Left ventricle myocardium inferior (tissue), 1 donor: ENCODE data around the gene GRPEL1. TPM values are rescaled to one million over a fixed set of nuclear protein-coding genes. Genes with fewer than 3 reads are reported as not detected.
A peak's percentile ranks its signal among the peaks of the same experiment; 100 is the strongest.

Experiments used
- DNase-seq: peaks from one replicate; pipeline ENCODE4 v3.0.0-alpha.2; 2020
- H3K27ac ChIP-seq: fragments of 200-600 bp; replicated peaks from 2 replicates; pipeline ENCODE4 v1.8.0; 2021
- H3K27me3 ChIP-seq: fragments of 200-600 bp; 2 replicates; pipeline ENCODE4 v1.8.0; 2021; ENCODE audit warnings: low read depth
- H3K36me3 ChIP-seq: fragments of 200-600 bp; 2 replicates; pipeline ENCODE4 v1.8.0; 2021
- H3K4me1 ChIP-seq: fragments of 200-600 bp; 2 replicates; pipeline ENCODE4 v1.8.0; 2021
- H3K4me3 ChIP-seq: fragments of 200-600 bp; 2 replicates; pipeline ENCODE4 v1.8.0; 2021; ENCODE audit warnings: mild to moderate bottlenecking, moderate library complexity
- H3K9me3 ChIP-seq: fragments of 200-600 bp; replicated peaks from 2 replicates; pipeline ENCODE4 v1.8.0; 2021
- CTCF ChIP-seq: fragments of 200-600 bp; IDR thresholded peaks from 2 replicates; pipeline ENCODE4 v1.8.0; 2021; ENCODE audit warnings: antibody characterized with exemption, mild to moderate bottlenecking, borderline replicate concordance
- intact Hi-C: fragments of 100-400 bp; cut with micrococcal nuclease; formaldehyde crosslinking; loops from one replicate; pipeline ENCODE4 v1.11.0; 2022
- total RNA-seq: library from RNA; stranded (reverse); fragmentation: NEBNext Ultra II Directional; extraction: Animal tissue kit (Norgen Biotek cat#: 25700); gene quantifications from one replicate; pipeline ENCODE4 v1.2.1, GENCODE V29; 2021
- donor health status: DM: no; HTN: yes; CAD: no; lungs with severe emphysema.

GRPEL1 gene
- total RNA-seq, 1 donor from 2014 or later, result 58.2 TPM

GRCh38 chr4:7009564-7009963 is 58.3 kb downstream of the GRPEL1 start:
- Histone ChIP-seq H3K27ac (peak overlapping the region; percentile 22), H3K27me3 (no peaks in the 10 kb centered on the region), H3K4me3 (no peak overlapping the region), H3K4me1 (peaks cover 12% of the 10 kb centered on the region), H3K9me3 (no peaks in the 10 kb centered on the region), H3K36me3 (peaks cover 90% of the 10 kb centered on the region)
- intact Hi-C loops, result no loop called here
- TF ChIP-seq CTCF, result no peak
- no peak for DNase-seq

Other genes starting within 250 kb of the GRPEL1 start
- gene TBC1D14, start 158.2 kb downstream of the GRPEL1 start, total RNA-seq, result 36.1 TPM
- 33.7 TPM for gene TADA2B, start 24.7 kb downstream of the GRPEL1 start, total RNA-seq
- gene SORCS2, start 124.5 kb upstream of the GRPEL1 start, total RNA-seq, result 1.2 TPM